Superior temporal gyrus (tissue), 1 donor: ENCODE measurements around the gene NFYC.

Experiments
- DNase-seq: peaks from one replicate; pipeline ENCODE4 v3.0.0-alpha.2; 2016; ENCODE audit errors: extremely low spot score

NFYC gene

DNA sequence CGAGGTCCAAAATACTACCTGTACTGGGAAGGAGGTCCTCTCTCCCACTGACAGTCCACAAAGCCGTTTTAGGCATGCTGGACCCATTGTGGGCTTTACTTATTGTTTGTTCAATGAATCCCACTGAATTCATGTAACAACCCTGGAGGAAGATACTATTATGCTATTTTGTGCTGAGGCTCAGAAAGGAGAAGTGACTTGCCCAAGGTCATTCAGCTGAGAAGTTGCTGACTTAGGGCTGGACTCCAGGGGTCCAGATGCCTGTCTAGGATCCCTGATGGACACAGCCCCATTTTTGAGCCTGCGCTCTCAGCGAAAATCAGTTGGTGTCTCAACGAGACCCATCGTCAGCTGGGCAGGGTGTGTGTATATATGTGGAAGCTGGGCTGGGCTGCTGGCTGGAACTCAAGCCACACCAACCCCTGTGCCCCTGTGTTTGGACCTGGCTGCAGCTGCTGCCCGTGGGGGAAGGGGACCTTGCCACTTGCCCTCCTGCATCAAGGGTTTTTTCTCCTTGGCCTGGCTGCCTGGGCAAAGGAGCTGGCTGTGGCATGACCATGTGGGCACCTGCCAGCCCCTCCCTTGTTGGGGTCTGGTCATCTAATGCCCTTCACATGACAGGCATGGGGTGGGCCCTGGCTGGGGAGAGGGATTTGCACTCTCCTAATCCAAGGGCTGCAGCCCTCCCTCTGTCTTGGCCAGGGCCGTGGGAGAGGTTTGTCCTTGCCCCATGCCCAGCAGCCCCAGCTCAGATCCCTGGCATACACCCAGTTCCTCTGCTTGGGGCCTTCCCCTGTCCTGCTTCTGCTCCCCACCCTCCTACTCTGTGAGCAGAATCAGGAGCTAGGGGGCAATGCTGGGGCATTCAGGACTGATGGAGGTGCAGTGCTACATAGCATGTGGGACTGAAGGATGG lies 107.1 kb downstream of the NFYC start:
- DNase-seq = no peak

DNA sequence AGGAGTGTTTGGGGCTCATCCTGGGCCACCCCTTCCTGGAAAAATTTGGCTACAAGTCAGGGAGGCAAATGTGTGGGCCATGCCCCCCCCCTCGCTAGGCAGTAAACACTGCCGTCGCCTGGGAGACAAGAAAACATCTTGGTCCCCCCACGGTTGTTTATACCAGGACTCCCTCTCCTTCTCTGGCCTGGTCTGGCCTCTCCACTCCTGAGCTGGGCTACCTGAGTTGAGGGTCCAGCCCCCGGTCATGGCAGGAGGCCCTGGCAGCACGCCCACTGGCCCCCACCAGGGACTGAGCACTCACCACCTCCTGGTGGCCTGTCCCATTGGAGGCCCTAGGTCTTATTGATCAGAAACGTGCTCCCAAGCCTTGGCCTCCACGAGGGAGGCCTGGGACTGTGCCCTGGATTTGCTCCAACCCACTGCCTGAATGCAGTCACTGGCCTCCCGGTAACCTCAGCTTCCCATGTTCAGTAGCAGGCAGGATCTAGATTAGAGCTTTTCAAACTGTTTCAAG lies 107.9 kb downstream of the NFYC start:
- no peak for DNase-seq

DNA sequence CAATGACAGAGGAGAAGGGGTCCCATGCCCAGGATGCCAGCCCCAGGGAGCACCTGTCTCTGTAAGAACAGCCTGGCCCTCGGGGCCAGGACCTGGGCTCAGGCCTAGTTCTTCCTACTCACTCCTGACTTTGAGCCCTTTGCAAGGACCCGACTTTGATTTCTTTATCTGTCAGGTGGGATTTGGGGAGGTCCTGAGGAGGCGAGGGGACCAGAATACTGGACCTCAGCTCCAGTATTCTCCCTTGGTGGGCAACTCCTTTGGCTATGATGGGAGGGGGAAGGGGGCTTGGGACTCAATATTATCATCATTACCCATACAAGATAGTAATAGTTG lies 110.2 kb downstream of the NFYC start:
- DNase-seq = no peak

DNA sequence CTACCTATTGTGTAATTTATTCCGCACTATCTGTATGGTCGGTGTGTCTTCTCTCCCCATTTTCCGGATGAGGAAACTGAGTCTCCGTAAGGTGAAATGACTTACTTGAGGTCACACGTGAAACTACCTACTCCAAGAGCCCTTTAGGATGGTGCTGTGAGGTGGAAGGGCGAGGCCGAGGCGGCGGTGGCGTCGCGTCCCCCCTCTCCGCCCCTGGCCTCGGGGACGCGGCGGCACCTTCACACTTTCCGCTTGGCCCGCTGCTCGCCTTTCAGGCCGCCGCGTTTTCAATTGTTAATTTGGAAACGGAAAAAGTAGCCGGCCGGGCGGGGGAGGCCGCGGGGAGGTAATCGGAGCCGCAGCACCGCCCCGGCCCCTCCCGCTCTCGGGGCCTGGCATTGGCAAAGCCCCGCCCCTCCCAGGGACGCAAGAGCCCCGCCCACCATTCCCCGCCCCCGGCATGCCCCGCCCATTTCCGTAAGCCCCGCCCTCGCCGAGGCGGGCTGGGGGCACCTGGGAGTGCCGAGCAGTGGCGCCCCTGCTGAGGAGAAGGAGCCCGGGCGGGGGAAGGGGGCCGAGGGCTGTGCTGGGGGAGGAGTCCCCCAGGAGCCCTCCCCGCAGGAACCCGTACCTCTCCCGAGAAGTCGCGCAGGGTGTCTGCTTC lies 110.7 kb downstream of the NFYC start:
- no peak for DNase-seq

DNA sequence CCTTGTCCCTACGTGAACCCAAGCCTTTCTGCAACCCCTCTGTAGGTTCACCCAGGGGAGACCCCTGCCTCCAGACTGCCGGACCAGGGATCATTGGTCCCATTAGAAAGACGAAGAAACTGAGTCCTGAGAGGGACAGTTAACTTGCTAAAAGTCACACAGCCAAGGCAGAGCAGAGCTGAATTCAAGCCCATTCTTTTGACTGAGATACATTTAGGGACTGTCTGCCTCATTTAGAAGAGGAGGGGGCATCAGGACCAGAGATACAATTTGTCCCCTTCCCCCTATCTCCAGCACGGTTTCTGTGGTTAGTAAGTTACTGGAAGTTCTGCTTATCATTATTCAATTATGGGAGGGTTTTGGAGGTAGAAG lies 111.2 kb downstream of the NFYC start:
- DNase-seq = no peak

DNA sequence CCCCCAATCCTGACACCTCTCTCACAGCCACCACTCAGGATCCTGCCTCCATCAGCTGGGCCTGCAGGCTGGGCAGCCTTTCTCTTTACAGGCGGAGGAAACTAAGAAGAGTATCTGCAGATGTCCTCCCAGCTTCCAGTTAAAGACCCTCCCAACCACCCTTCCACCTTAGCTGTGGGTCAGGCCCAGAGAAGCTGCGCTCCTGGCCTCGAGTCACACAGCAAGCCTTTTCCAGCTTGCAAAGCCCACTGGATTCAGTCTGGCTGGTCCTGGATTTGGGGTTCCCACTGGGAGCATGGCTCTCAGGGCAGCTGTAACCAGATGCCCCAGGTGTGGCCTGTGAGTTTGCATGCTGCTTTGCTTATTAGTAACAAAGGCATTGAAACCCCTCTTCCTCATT lies 111.9 kb downstream of the NFYC start:
- DNase-seq = no peak

DNA sequence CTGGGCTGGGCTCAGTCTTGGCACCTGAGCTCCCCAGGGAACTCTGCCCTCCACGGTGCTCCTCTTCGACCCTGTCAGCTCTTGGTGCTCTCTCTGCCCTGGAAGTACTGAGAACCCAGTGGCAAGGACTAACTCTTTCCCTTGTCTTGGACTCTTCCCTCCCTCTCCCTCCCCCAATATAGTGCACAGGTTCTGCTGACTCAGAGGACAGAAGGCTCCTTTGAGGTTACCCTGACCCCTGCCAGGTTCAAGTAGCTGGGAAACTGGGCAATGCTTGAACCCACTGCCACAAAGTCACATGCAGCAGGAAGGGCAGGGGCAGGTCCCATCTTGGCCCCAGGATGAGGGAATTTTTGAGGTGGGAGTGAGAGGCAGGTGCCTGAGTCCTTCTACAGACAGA lies 112.4 kb downstream of the NFYC start:
- no peak for DNase-seq

DNA sequence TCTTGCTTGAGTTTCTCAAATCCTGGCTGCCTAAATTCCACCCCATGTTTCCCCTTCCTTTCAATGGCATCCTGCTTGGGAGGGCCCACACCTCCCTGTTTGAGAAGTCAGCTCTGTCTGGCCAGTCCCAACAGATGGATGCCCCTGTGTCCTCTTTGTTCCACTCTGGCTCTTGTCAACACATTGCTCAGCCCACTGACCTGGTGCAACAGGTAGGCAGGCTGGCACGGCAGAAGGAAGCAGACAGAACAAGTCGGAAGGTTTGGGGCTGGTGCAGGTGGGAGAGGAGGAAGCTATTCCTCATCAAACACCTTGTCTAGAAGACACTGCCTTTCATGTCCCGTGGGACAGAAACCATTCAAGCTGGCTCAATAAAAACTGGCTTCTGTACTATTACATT lies 114.7 kb downstream of the NFYC start:
- no peak for DNase-seq

DNA sequence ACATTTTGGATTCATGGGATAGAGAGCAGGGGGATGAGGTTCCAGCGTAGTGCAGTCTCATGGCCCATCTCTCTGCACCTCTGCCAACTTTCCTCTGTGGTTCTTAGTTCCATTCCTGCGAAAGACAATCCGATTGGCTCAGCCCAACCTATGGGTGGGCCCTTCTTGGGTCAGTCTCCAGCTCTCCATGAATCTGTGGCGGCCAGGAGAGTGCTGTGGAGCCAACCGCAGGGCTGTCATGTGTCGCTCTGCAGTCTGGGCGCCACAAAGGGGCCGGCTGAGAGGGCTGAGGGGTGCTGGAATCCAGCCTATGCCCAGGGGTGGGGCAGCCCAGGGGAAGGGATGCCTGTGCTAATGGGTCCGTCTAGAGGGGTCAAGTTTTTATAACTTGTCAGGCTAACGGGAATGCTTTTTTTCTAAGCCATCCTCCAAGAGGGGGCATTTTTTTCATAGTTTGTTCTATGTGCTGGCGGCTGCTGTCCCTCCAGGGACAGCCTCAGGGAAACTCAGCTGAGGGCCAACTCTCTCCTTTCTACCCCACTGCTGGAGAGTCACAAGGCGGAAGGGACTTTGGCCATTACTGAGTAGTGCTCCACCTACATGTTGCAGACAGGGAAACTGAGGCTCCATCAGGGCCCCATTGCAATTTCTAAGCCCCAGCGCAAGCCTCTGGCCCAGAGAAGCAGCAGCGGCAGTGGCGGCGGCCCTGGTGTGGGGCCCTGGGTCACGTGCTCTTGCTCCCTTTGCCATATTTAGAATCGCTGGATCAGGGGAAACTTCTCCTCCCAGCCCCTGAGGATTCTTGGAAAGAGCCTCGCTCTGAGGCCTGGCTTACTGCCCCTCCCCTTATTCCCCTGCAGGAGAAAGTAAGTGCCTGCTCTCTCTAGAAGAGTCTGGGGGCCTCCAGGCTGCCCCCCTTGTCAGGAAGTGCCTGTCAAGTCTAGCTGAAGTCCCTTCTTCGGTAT lies 115.5 kb downstream of the NFYC start:
- no peak for DNase-seq

DNA sequence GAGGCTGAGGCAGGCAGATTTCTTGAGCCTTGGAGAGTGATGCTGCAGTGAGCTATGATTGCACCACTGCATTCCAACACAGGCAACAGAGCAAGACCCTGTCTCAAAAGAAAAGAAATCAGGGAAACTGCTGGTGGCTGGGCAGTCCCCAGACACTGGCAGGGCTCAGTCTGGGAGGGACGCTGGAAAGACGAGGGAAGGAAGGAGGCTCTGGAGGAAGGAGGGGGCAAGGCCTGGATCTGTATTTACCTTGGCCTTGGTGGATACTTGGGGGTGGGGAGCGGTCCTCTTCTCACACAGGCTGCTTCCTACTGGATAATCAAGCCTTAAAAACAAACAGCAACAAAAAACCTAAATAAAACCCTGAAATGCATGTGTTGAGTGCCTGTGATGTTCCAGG lies 116.5 kb downstream of the NFYC start:
- DNase-seq = no peak

DNA sequence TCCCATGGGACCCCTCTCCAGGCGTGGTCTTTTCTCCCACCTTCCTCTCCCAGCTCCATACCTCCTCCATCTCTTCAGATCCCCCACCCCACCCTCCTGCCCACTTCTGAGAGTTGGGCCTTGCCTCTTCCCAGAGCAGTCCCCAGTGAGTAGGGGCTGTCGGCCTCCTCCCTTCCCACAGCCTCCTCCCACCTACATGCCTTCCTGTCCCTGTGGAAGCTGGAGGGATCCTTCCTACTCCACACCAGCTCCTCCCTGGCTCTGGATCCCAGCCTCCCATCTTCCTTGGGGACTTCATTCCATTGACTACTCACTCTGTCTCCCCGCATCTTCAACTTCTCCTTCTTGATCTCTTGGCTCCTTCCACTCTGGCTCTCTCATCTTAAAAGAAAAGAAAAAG lies 116.9 kb downstream of the NFYC start:
- DNase-seq = no peak

DNA sequence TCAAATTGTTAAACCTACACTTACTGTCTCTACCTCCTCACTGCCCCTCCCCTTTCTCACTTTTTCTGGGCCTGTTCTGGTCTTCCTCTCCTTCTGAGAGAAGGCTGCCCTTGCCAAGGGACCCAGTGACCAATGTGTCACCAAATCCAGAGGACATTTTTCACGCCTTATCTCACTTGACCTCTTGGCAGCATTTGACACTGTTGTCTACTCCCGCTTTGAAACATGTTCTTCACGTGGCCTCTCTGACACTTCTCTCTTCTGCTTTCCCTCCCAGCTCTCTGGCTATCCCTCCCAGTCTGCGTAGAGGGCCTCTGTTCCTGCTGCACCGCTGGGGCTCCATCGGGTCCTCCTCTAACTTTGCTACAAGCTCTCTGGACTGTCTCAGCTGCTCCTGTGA lies 117.4 kb downstream of the NFYC start:
- no peak for DNase-seq

DNA sequence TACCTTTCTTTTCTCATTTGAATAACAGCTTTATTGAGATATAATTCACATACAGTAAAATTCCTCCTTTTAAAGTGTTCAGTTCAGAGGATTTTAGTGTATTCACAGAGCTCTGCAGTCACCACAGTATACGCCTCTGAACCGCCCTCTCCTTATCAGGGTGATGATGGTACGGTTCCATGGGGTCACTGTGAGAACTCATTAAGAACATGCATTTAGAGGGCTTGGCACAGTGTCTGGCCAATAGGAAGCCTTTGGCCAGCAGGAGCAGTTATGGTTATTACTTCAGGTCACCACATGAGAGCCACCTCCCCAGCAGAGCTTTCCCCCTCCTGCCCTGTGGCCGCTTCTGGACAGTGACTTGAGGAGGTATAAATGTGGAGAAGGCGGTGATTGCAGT lies 119.4 kb downstream of the NFYC start:
- no peak for DNase-seq

DNA sequence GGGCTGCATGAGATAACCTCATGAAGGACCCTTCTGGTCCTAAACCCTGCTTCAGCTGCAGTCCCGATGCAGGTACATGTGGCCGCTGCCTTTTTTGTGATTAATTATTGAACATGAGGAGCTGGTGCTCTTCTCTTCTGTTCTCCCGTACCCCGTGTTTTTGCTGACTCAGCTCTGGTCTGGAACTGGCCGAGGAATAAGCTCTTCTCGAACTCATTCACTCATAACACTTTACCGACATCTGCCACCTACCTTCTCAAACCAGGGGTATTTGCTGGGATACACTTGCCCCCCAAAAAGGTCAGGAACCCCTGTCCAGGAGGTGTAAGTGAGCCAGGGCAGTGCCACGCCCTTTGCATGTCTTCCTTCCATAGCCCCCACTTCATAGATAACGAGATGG lies 123.9 kb downstream of the NFYC start:
- DNase-seq = no peak

DNA sequence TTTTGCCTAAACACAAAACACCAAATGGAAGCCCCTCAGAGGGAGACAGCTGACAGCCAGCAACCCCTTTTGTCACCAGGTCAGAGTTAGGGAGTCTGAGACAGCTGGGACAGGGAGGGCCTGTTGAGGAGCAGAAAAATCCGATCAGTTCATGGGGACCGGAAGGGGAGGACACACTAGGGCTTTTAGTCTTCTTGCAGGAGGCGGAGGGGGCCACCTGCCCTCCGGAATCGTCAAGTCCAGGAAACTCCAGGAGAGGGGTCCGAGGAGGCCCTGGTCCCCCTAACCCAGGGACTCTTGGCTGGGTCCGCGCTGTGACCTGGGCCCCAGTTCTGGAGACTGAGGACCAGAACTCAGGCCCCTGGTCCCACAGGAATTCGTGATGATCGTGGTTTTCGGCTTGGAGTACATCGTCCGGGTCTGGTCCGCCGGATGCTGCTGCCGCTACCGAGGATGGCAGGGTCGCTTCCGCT lies 126.3 kb downstream of the NFYC start:
- no peak for DNase-seq

DNA sequence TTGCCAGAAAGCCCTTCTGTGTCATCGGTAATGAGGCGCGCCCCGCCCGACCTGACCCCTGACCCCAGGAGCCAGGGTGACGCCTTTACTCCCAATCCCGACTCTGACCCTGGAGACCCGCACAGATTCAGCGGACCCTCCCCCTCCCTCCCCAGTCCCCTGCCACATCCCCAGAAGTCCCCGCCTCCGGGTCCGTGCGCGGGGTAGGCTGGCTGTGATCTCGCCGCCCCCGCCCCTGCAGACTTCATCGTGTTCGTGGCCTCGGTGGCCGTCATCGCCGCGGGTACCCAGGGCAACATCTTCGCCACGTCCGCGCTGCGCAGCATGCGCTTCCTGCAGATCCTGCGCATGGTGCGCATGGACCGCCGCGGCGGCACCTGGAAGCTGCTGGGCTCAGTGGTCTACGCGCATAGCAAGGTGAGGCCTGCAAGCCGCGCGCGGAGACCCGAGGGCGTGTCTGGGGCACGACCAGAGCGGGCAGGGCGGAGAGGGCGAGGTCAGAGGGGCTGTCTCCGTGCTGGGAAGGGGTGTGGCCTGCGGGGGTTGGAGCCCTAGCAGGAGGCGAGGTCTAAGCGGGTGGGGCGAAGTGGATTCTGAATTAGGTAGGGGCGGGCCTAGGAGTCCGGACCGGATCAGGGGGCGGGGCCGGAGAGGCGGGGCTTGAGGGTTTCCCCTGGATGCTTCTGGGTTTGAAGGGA lies 126.9 kb downstream of the NFYC start:
- no peak for DNase-seq

DNA sequence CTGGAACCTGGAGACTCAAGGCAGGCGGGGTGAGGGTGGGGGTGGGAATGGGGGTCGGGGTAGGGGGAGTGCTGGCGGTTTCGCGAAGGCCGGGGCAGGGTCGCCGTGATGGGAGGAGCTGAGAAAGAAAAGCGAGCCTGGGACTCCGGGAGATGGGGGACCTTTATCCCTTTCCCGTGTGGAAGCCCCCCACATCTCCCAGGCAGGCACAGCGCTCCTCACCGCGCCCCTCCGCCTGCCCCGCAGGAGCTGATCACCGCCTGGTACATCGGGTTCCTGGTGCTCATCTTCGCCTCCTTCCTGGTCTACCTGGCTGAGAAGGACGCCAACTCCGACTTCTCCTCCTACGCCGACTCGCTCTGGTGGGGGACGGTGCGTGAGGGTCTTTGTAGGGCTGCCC lies 127.6 kb downstream of the NFYC start:
- DNase-seq = no peak

DNA sequence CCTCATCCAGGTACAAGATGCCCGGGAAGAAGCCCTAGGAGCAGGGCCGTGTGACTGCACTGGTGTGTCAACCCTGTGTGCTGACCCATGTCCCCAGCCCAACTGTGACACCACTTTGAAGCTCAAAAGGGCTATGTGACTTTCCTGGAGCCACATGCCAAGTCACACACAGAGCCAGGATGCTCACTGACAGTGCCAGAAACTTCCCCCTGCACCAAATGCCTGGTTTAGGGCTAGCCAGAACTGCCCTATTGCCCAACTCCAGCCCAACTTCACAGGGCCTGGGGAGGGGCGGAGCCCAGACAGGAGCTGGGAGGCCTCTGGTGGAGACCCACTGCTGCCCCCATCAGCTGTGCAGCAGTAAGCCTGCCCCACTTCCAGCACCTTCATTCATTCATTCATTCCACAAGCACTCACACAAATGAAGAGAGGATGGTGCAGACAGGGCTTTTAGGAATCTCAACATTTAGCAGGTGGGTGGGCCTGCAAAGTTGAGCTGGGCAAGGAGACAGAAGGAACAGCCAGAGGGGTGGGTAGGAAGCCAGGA lies 128.8 kb downstream of the NFYC start:
- DNase-seq = no peak
